GM21390 (cell line): Measurements from ENCODE around the gene RIPK4.

Experiments
- ATAC-seq: cut with Tn5 transposase; IDR thresholded peaks from one replicate; pipeline ENCODE4 v1.9.1; 2021; ENCODE audit not compliant: unreplicated experiment

The RIPK4 gene

DNA sequence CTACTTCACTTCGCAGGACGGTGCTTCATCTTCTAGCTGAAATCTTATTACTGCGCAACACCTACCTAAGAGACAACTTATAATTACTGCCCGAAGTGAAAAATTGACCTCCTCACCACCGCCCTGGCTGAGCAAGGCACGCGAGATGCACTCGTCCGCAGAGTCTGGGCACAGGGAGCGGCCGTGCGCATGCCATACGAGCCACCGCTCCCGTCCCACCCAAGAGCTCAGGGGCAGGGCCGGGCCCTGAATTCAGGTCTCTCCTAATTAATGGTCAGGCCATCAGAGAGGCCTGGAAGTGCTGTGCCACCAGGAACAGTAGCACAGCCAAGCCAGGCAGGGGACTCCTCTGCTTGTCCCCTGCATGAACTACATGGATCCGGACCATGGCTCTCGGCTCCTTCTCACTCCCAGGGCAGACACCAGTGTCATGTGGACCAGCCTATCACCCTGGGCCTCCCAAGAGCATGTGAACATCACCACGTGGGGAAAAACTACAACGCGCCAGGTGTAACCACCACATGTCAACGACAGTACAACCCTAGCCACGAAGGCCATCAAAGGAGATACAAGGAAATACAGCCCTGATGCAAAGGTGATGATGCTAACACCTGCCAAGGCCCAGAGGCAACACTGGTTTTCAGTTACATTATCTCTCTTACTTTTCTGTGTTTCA, 11.5 kb downstream of the RIPK4 start:
- no peak for ATAC-seq

DNA sequence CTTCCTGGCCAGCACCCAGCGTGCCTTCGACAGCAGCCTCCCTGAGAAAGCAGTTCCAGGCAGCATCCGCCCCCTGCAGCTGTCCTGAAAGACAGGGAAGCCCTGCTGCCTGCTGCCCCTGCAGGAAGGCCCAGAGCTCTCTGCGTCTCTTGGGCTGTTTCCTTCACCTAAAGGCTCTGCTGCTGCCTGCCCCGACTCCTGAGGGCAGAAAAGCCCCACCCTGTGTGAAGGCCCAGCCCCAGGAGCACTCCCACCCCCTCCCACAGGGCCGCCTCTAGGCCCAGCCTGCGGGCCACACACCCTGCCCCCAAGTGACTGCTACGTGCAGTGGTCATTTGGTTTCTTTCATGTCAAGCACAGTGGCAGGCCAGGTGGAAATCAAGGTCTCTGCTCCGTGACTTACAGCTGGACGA, 12.4 kb downstream of the RIPK4 start:
- no peak for ATAC-seq

DNA sequence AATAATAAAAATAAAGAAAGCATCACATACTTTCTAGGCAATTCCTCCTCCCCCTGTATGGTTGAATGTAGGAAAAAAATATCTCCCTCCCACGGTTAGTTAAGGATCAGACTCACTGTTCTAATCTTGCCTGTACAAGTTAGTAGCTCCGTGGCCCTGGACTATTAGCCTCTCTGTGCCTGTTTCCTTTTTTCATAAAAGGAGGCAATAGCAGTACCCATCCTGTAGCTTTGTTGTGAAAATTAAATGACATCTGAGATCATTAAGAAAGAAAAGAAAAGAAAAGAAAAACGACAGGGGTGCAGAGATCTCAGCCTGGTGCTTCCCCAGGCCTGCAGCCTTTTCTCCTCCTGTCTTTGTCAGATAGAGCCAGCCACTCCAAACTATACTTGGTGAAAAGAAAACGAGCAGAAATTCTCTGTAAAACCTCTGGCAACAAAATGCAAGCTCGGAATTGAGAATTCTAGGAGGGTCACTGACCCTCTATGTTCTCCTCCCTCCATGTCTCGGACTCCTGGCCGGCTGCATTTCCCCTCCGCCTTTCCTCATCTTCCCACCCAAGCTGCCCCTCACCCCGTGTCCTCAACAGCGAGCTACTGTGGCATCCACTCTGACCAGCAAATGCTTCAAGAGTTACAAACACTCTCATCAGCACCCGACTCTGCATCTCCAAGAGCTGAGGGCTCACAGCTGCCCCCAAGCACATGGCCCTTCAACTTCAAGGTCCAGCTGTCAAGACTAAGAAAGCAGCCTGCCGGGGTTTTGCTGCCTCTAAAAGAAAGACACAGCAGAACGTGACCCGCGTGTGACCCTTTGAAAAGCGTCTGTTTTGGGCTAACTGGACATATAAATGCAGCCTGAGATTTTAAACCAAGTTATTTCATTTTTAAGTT, 13.6 kb downstream of the RIPK4 start:
- ATAC-seq: no peak

DNA sequence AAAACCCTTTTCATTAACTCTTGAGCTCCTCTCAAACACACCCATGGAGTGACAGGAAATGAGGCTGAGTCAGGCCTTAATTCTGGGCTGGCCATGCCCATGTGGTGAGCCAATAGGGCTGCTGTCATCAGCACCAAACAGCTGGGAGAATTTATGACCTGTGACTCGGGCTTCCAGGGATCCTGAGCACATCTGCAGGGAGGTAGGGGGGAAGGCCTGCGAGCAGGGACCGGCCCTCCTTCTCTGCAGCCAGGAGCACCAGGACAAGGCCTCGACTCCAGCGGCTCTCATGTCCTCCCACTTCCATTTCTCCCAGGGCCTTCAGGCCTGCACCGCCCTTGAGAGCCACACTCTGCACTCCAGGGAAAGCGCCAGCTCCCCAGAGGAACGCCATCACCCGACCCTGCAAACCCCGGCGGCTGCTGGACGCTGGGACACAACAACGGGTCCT, 14.6 kb downstream of the RIPK4 start:
- ATAC-seq: no peak

DNA sequence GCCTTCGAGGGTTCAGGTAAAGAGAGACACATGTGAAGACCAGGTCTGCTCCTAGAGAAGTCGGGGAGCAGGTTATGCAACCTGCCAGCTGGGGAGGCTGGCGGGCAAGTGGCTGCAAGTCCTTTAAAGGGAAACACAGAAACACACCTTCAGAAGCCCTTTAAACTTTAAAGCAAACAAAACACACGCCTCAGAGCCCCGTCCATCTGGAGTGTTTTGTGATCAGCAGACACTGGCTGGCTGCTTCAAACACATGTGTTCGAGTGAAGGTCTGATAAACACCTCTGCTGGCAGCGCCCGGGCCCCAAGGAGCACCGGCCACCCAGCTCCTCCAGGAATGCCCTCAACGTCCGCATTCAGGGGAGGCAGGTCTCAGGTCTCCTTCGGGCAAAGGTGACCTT, 15.2 kb downstream of the RIPK4 start:
- ATAC-seq: no peak

DNA sequence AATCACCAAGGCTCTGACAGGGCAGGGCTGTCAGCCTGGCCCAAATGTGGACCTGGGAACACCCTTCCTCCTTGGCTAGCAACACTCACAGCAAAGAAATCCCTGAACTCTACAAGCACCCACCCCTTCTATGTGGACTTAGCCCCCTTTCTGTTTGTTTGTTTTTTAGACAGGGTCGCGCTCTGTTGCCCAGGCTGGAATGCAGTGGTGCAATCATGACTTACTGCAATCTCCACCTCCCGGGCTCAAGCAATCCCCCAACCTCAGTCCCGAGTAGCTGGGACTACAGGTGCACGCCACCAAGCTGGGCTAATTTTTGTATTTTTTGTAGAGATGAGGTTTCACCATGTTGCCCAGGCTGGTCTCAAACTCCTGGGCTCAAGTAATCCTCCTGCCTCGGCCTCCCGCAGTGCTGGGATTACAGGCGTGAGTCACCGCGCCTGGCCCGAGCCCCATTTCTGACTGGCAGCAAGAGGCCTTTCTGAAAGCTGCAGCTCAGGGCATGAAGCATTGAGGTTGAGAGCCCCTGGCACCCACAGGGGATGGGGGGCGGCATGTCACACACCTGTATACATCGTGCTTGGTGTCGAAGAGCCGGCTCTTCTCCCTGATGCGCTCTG, 16.2 kb downstream of the RIPK4 start:
- ATAC-seq: no peak

DNA sequence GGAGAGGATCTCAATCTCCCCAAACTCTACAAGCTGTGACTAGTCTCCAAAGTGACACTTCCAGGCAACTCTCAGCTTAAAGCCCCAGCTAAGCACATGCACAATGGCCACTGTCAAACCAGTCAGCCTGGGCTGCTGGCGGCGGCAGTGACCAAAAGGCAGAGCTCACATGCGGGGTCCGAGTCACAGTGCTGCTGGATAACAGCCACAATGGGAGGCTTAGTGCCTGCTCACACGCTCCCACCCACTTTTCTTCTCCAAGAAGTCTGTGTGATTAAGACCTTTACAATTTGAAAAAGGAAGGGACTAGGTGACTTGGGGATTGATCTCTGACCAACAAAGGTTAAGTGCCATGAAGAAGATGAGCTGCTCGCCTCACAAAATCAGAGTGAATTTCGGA, 16.8 kb downstream of the RIPK4 start:
- no peak for ATAC-seq

DNA sequence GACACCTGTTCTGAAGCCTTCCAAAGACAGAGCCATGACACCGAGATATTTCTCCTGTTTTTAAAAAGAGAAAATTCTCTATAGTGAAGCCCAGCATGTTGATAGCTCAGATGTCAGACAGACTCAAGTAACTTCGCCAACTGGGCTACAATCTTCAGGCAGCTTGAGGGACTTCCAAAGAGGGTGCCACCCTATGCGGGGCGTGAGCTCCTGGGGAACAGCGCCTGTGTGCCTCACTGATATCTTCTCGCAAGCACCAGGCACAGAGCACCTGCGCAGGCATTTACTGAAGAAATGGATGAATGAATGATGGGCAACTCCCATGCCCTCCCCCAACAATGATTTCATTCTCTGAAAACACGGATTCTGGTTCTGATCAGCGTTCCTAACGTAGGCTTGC, 17.6 kb downstream of the RIPK4 start:
- no peak for ATAC-seq

DNA sequence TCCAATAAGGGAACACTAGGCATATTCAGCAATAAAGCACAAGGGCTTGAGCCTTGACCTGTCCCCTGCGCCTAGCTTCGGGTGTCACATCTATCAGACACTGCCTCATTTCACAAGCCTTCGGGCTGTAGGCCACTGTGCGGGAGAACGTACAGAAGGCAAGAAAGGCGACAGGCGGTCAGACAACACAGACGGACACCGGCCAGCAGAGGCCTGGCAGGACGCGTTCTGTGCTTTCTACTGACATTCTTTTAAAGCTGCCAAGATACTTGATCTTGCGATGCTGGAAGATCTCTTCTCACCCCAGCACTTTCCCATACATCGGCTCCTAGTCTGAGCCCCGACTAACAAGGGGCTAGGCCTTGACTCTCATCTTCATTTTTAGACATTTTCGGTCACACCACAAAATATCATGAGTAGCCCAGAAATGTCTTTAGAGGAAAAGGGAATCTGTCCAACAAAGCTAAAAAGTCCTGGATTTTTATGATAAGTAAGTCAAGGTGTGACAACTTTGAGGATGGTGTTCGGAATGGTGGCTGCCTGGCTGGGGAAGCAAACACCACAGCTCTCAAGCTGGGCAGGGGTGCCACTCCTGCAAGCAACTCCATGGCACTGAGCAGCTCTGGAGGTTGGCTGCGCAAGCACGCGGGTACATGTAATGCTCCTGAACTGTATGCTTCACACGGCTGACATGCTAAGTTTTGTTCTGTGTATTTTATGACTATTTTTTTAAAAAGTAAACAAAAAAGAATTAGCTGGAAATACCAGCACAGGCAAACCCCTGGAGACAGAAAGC, 18.7 kb downstream of the RIPK4 start:
- ATAC-seq: no peak

DNA sequence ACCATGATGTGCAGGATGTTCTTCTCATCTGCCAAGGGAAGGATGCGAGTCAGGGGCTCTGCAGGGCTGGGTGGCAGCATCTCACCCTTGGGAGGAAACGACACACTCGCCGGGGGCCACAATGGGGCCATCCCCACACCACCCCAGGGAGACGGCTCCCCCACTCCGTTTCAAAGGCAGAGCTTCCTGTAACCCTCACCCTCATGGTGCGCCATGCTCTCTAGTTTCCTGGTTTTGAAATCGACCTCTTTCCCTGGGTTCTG, 20.2 kb downstream of the RIPK4 start:
- no peak for ATAC-seq

DNA sequence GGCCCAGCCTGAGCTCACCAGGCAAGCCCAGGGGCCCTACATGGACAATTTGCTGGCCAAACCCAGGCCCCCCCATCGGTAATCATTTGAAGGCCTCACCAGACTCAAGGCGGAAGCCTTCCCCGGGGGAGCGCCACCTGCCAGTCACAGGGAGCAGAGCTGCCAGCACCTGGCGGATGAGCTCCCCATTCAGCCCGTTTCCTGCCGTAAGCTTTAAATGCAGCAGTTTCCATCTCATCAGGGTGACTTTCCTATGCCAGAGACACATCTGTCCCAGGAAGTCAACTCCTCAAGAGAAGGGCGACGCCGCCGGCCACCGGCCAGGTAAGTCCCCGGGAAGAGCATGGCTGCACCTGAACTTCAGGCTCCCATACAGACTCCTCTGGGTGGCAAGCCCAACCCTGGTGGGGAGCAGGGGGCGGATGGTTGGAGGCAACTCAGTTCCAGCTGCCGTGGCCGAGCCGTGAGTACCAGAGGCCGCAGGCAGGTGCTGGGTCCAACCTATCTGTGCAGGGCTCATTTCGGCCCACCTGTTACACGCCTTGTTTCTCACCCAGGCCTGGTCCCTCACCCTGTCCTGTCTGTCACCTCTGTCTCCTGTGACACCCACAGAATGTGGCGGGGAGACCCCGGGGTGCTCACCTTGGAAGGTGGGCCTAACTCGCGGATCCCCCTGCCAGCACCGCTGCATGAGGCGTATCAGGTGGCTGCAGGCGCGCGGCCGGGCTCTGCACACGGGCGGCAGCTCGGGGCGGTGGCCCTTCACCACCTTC, 20.7 kb downstream of the RIPK4 start:
- no peak for ATAC-seq

DNA sequence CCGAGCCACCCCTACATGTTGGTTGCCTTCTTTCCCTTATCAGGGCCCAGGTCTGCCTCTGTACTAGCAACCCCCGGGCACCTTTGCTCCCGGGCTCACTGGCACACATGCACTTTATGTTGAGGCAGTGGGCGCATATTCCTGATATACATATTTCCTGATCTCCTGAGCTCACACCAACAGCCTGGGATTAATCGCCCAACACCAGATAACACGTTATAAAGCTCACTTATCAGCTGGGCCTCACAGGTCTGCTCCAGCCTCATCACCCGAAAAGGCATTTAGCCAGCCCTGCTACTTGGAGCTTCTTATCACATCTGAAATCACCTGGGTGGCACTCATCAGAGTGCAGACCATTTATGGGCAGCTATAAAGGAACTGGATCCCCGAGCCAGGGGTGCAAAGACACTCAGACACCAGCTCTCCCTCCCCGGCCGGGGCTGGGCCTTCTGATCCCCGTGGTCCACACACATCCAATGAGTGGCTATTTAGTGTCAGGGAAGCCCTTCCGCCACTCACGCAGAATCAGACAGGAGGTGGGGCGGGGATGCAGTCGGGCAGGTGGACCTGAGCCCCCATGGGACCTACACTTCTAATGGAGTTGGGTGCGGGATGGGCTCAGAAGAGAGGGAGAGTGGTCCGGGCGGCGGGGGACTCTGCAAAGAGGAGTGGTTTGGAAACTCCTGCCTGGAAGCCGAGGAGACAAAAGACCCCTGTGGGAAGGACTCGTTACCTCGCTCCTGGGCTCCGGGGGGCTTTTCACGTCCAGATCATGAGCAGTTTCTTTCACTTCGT, 21.6 kb downstream of the RIPK4 start:
- ATAC-seq: no peak

DNA sequence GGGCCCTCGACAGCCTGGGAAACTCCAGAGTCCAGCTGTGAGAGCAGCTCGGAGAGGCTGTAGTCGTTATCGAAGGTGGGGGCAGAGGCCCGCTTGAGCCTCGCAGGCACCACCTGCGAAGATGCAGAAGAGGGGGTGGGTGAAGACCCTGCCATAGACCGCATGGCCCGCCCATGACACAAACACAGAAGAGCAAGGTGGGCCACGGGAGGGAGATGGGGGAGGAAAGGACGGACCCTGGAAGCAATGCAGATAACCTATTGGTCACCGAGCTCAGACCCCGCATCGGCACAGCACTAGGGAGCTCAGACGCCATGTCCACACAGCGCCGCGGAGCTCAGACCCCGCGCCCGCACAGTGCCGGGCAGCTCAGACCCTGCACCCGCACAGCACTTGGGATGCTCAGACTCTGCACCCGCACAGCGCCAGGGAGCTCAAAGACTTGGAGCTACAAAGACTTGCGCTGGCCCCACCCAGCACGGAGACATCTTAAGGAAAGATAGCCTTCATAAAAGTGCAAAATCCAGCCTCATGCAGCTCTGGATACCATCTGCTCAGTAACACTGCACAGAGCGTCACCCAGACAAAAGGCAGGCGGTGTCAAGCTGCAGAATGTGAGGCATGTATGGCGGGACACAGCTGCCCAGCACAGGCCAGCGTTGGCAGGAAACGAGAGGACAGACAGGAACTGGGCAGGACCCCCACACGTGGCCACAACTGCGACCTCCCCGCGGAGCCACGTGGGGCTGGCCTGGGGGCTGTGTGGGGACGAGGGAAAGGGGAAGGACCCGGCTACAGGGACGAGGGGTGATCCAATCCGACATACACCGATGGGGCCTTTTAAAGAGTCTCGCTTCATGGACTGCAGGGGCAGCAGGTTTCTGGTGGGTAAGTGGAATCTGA, 22.6 kb downstream of the RIPK4 start:
- no peak for ATAC-seq

DNA sequence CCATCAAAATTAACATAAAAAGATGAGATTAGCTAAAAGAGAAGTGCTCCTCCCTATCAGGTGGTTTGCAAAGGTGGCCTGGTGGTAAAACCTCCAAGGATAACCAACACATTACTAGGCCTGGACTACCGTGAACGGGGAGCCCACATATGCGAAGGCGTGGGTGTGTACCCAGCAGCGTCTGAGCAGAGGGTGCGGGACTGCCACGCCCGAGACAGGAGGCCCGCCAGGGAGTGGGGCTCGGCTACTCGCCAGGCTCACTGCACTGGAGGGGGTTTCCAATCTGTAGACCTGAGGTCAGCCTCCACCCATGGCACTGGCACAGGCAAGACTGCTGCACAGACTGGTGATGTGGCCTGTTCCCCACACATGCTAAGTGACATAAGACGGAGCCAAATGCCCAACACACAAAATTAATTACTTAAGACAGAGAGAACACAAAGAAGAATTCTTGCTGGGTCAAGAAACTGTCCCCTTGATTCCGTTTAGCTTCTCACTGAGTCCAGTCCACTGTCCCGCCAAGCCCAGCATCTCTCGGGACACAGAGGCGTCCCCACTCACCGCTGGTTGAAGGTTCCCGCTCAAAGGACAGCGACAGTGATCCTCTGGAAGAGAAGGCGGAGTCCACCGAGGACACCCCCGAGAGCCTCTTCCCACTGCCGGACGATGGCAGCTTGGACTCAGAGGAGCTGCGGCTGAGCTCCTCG, 23.4 kb downstream of the RIPK4 start:
- no peak for ATAC-seq

DNA sequence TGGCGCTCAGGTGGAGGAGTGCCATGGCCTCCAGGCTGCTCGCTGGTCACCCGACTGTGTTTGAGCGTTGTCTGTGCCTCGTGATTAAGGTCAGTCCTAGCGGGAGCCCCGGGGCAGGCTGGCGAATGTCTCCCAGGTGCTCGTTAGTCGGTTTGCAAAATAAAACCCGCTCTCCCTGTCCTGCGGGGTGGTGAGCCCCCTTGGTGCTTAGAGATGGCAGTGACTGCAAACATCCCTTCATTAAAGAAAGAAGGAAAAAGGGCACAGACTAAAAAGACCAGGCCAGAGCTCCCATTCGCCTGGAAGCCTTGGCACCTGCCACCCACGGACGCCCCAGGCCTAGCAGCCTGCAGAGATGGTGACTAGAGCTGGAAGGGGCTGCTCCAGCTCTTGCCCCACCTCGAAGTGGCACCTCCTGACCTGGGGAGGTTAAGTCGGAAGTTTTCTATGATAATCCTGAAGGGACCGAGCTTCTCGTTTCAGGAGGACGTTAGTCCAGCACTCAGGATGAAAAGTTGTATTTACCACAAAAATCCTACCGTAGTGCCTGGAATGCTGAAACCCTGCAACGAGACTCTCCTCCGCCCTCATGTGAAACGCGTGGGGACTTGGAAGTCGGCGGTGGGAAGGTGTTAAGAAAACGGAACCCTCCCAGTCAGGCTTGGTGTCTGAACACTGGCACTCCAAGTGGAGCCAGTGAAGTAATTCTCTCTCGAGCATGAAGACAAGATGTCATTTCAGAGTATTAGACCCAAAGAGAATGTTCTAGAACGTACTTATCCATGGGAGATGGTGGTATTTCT, 24.6 kb downstream of the RIPK4 start:
- ATAC-seq: no peak

DNA sequence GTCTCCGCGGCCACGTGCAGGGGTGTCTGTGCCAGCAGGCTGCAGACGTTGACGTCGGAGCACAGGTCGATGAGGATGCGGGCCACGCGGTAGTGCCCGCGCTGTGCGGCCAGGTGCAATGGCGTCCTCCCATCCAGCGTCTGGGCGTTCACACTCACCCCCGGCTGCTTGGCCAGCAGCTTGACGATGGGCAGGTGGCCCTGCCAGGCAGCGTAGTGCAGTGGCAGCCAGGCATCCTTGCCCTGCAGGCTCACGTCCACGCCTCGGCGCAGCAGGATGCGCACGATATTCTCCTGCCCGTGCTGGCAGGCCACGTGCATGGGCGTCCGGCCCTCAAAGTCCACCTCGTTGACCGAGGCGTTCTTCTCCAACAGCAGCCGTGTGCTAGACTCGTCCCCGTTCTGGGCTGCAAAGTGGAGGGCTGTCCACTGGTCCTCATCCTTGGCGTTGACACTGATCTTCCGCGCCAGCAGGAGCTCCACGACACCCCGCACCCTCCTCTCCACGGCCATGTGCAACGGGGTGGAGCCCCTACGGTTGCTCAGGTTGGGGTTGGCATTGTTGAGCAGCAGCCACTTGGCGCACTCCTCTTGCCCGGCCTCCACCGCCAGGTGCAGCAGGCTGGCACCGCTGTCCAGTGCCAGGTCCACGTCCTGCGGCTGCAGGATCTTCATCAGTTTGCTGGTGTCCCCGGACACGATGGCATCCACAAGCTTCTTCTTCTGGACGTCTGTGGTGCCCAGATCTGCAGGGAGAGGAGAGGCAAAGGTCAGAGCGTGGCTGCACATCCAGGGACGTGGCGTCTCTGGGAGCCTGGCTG, 25.4 kb downstream of the RIPK4 start:
- no peak for ATAC-seq
